ENCODE measurements around the gene ERGIC3.

The ERGIC3 gene

DNA sequence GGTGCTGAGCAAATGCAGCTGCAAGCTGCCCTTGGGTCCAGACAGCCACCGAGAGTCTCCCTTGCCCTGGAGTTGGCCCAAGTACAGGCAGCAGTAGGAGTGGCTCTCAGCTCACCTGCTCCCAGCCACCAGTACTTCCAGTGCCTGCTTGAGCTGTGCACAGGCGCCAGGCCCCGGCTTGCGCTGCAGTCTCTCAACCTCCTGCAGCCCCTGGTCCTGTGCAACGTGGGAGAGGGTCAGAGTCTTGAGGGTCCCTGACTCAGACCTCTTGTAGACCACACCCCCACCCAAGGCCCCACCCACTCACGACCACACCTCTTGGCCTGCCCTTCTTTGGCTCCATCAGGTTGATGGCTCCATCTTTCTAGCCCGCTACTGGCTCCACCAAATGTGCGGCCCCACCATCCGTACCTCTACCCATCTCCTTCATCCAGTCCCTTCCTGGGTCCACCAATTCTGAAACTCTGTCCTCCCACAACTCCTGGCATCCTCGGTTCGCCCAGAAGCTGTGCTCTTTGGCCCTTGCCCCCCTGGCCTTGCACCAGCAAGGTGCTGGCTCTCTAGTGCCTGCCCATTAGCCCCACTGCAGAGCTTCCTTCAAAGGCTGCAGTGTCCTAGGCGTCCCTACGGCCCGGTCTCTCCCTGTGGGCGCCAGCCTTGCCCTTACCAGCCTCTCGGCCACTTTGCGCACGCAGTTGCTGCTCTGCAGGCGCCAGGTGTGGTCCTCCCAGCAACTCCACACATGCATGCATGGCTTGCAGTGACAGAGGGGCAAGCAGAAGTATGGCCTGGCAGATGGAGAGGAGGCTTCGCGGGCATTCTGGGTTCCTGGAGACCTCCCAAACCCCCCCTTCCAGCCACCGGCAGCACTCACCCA lies 57.3 kb downstream of the ERGIC3 start:
- no peak for DNase-seq (ENCODE audit: low spot score)

DNA sequence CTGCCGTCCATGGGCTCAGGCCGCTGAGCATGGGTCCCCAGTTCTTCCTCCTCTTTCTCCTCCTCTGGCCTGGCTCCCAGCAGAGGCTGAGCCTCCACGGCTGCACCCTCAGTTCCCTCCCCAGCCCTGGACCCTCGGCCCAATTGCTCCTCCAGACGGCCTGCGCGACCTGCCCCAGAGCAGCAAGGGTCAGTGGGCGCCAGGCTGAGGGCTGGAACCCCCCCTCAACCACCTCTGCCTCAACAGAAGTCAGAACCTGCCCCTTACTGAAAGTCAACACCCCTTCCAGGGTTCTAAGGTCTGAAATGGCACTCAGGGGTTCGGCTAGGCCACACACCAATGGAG lies 57.9 kb downstream of the ERGIC3 start:
- no peak for DNase-seq (ENCODE audit: low spot score)

DNA sequence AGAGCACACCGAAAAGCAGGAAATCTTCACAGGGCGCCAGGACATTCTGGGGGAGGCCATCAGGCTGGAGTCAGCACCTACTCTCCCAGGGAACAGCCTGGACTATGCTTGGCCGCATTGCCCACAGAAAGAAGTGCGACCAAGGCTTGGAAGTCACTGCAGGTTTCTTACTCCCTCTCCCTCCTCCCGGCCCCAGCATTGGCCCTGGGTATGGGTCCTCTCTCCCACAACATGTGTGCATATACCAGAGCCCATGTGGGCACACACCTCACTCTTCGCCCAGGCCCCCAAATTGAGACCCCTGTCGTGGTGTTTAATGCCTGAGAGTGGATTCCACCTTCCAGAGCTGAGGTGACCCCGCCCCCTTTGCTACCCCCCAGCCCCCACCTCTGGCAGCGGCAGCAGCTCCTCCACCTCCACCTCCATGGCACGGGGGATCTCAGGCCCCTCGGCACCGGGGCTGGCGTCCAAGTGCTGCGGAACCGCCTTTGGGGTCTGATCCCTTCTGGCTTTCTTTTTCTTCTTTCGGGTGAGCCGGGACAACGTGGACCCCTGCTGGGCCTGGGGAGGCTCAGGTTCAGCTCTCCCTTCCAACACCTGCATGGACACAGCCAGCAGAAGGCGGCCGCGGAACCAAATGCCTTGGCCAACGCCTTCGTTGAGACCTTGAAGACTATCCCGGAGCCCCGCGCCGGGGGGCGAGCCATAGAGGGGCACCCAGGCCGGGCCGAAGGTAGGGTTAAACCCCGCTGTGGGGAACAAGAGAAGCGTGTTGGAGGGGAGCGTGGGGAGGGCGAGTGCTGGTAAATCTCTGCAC lies 58.5 kb downstream of the ERGIC3 start:
- no peak for DNase-seq (ENCODE audit: low spot score)

DNA sequence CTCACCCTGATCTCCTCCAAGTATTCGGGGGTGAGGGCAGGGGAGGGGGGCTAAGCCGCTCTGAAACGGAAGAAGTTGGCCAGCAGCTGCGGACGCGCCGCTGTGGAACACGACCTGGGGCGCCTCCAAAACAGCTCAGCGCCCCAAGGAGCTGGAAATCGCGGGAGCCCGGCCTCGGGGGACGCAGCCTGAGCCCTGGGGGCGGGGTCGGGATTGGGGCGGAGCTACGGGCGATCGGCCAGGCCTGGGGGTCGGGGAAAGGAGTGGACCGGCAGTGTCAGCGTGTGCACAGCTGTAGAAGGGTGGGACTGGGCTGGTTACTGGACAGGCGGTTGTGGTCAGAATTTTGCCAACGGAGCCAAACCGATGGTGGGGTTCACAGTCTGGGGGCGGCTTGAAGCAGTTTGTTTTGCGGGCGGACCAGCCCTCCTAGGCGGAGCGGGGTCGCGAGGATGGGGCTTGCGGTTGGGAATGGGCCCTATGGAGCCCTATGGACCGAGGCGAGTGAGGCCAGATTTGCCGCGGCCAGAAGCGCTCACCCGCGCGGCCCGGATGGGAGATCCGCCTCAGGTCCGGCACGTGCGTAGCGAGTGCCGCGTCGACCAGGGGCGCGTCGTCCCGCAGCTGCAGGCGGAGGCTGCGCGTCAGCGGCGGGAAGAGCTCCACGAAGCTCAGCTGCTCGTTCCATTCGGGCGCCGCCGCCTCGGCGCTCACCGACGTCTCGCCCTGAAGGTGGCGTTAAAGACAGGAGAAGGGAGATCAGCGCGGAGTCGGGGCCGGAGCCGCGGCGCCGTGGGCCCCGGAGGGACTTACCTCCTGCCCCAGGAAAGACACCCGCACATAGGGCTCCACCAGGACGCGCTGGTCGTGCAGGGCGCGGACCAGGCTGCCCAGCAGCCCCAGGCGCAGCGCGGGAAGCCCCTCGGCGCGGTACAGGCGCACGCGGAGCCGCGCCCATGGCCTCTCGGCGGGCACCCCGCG lies 59.4 kb downstream of the ERGIC3 start:
- peak; percentile 86 for DNase-seq (ENCODE audit: low spot score)

DNA sequence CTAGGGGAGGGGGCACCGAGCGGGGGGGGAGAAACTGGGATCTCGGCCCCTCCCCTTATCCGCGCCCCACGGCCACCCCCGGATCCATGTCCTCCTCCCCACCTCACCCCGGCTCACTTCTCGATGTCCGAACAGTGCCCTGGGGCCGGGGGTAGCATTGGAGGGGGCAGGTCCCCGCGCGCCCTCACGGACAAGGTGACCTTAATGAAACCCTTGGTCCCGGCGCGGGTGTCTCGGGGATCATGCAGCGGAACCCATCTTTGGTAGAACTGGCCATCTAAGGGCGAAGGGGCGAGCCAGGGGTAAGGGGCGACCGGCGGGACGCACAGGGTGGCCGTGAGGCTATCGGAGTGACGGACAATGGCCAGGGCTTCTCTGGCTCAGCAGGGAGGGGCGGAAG lies 60.1 kb downstream of the ERGIC3 start:
- no peak for DNase-seq (ENCODE audit: low spot score)

DNA sequence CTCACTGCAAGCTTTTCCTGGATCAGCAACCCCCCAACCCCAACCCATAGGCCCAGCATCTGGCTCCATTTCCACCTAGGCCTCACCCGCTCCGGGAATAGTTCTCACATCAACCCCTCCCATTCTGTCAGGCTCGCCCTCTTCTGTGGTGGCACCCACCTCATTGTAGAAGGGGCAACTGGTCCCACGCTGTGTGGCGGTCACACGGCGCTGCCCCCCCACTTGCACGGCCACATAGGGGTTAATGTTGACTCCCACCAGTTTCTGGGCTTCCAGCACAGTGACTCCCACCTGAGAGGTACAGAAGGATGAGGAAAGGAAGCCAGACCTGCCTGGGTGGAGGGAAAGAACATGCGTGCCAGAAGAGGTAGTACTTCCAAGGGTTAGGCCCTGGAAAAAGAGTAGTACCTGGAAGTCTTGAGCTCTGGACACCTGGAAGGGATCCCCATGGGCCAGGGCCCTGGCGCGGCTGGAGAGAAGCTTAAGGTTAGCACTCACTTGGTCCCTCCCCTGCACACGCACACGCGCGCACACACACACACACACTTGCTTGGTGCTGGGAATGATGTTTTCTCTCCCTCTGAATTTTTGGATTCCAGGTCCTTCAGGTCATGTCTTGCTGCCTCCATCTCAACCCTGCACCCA lies 61.1 kb downstream of the ERGIC3 start:
- no peak for DNase-seq (ENCODE audit: low spot score)

DNA sequence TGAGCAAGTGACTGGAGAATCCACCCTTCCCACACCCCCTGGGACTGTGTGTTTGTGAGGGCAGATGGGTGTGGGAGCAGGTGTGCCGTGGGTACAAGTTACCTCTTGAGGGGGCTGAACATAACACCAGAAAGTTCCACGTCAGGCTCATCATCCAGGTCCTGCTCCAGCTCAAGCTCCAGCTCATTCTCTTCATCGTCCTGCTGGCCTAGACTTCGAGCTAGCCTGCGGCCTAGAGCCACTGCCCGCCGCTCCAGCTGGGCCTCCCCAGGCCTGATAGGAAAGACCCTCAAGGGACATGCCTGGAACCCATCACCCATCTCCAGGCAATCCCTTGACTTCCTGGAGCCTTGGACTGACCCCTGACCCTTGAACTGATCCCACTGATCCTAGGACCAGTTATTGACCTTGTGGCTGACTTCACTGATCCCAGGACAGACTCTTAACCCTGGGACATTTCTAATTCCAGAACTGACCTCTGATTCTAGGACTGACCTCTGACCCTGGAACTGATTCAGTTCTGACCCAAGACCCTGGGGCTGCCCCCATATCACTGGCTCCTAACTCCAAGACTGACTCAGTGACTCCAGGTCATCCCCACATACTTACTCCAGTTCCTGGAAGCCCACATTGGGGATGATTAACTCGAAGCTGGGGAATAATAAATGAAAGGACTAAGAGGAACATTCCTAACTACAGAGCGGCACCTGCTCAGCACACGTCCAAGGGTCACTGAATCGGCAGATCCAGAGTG lies 62.0 kb downstream of the ERGIC3 start:
- DNase-seq (ENCODE audit: low spot score) = no peak

DNA sequence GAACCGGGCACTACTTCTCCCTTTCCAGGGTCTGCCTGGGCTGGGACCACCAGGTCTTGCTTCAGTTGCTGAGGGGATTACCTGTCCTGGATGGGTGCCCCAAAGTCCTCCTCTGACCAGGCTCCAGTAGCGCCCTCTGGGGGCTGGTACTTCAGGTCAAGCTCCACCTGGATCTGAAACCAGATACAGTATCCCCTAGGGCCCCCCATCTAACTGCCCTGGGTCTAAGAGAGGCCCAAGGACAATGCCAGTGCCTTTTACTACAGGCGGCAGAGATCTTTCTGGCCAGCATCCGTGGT lies 62.5 kb downstream of the ERGIC3 start:
- no peak for DNase-seq (ENCODE audit: low spot score)

DNA sequence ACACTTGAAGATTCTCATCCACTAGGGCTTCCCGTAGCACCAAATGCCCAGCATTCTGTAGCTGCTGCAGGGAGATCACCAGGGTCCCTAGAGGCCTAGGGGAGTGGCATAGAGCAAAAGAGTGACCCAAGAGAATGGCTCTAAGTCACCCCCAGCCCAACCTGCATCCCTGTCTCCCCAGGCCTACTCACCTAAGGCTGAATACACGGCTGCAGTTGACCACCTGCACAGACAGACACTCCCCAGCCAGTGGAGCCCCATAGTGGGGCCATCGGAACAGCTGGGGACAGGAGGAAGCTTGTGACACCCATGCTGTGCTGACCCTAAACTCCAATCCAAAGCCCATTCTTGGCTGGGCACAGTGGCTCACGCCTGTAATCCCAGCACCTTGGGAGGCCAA lies 64.2 kb downstream of the ERGIC3 start:
- DNase-seq (ENCODE audit: low spot score) = no peak

Measured in AG20443 (cell line).